PC-9 (cell line): ENCODE measurements around the gene EHBP1L1.

Source experiments
- EZH2 ChIP-seq: fragments of 200-600 bp; sonication (generic); IDR thresholded peaks from 2 replicates; pipeline ENCODE4 v1.8.0; 2017; ENCODE audit warnings: antibody characterized with exemption, low read depth
- TF ChIP-seq, protein P1 (sequence below): fragments of 200-600 bp; sonication (generic); conservative IDR thresholded peaks from 2 replicates; pipeline ENCODE4 v1.6.1; 2017; ENCODE audit warnings: mixed run types, antibody characterized with exemption, mild to moderate bottlenecking, moderate library complexity

GRCh38 chr11:65529475-65530156 is 46.2 kb upstream of the EHBP1L1 start:
- TF ChIP-seq EZH2 = no peak
- TF ChIP-seq, protein P1, sequence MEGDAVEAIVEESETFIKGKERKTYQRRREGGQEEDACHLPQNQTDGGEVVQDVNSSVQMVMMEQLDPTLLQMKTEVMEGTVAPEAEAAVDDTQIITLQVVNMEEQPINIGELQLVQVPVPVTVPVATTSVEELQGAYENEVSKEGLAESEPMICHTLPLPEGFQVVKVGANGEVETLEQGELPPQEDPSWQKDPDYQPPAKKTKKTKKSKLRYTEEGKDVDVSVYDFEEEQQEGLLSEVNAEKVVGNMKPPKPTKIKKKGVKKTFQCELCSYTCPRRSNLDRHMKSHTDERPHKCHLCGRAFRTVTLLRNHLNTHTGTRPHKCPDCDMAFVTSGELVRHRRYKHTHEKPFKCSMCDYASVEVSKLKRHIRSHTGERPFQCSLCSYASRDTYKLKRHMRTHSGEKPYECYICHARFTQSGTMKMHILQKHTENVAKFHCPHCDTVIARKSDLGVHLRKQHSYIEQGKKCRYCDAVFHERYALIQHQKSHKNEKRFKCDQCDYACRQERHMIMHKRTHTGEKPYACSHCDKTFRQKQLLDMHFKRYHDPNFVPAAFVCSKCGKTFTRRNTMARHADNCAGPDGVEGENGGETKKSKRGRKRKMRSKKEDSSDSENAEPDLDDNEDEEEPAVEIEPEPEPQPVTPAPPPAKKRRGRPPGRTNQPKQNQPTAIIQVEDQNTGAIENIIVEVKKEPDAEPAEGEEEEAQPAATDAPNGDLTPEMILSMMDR = no peak
